Neural crest cell (in vitro differentiated cells): ENCODE measurements around the gene ADAMTS7. TPM values are rescaled to one million over a fixed set of nuclear protein-coding genes. Genes with fewer than 3 reads are reported as not detected.
A peak's percentile ranks its signal among the peaks of the same experiment; 100 is the strongest.
"Not testable (repeated sequence)": the region's sequence is repeated elsewhere in the genome, so short reads cannot be mapped to it uniquely, and the experiment has no call there.

Experiments
- DNase-seq: peaks from one replicate; pipeline ENCODE4 v3.0.0; 2021; ENCODE audit warnings: low read depth, mixed read lengths, low spot score
- H3K27ac Mint-ChIP-seq: one replicate; pipeline ENCODE4 v1.8.0; 2021; ENCODE audit warnings: mild to moderate bottlenecking, mixed read lengths; ENCODE audit not compliant: unreplicated experiment
- H3K27me3 Mint-ChIP-seq: 2 replicates; pipeline ENCODE4 v1.8.0; 2021; ENCODE audit warnings: low read depth, mild to moderate bottlenecking, mixed read lengths
- H3K36me3 Mint-ChIP-seq: 2 replicates; pipeline ENCODE4 v1.8.0; 2021; ENCODE audit warnings: low read depth, mild to moderate bottlenecking, mixed read lengths
- H3K4me1 Mint-ChIP-seq: 2 replicates; pipeline ENCODE4 v1.8.0; 2021; ENCODE audit warnings: mixed read lengths
- H3K4me3 Mint-ChIP-seq: one replicate; pipeline ENCODE4 v1.8.0; 2021; ENCODE audit warnings: mild to moderate bottlenecking, mixed read lengths
- H3K9me3 Mint-ChIP-seq: 2 replicates; pipeline ENCODE4 v1.8.0; 2021; ENCODE audit warnings: mixed read lengths
- total RNA-seq: library from RNA; stranded (reverse); gene quantifications from 2 replicates; pipeline ENCODE4 v1.2.1, GENCODE V29; 2021
- TF ChIP-seq, protein P1 (sequence below): fragments of 200-600 bp; sonication (generic); conservative IDR thresholded peaks from 2 replicates; pipeline ENCODE4 v1.5.0; 2021; ENCODE audit warnings: antibody characterized with exemption, mild to moderate bottlenecking

ADAMTS7 gene
- total RNA-seq, 1 donor from 2014 or later, result 68.2 TPM

DNA sequence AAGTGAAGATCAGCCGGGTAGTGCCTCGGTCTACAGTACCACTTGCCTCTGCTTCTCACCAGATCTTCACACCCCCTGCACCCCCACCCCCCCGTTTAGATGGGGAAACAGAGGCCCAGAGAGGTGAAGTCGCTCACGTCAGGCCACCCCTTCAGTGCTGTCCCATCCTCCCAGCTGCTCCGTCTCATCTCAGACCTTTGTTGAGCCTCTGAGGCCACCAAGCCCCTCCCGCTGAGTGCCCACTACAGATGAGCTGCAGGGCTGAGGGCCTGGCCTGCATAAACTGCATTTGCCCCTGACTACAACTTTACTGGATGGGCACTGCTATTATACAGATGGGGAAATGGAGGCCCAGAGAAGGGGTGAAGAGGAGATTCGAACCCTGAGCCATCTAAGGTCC, 35.8 kb downstream of the ADAMTS7 start:
- Mint-ChIP-seq H3K36me3 (no peaks in the 10 kb centered on the region), H3K27ac (no peak overlapping the region), H3K9me3 (no peaks in the 10 kb centered on the region), H3K4me1 (no peaks in the 10 kb centered on the region), H3K27me3 (no peaks in the 10 kb centered on the region), H3K4me3 (no peak overlapping the region)
- TF ChIP-seq, protein P1, sequence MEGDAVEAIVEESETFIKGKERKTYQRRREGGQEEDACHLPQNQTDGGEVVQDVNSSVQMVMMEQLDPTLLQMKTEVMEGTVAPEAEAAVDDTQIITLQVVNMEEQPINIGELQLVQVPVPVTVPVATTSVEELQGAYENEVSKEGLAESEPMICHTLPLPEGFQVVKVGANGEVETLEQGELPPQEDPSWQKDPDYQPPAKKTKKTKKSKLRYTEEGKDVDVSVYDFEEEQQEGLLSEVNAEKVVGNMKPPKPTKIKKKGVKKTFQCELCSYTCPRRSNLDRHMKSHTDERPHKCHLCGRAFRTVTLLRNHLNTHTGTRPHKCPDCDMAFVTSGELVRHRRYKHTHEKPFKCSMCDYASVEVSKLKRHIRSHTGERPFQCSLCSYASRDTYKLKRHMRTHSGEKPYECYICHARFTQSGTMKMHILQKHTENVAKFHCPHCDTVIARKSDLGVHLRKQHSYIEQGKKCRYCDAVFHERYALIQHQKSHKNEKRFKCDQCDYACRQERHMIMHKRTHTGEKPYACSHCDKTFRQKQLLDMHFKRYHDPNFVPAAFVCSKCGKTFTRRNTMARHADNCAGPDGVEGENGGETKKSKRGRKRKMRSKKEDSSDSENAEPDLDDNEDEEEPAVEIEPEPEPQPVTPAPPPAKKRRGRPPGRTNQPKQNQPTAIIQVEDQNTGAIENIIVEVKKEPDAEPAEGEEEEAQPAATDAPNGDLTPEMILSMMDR, result no peak
- DNase-seq, result no peak

DNA sequence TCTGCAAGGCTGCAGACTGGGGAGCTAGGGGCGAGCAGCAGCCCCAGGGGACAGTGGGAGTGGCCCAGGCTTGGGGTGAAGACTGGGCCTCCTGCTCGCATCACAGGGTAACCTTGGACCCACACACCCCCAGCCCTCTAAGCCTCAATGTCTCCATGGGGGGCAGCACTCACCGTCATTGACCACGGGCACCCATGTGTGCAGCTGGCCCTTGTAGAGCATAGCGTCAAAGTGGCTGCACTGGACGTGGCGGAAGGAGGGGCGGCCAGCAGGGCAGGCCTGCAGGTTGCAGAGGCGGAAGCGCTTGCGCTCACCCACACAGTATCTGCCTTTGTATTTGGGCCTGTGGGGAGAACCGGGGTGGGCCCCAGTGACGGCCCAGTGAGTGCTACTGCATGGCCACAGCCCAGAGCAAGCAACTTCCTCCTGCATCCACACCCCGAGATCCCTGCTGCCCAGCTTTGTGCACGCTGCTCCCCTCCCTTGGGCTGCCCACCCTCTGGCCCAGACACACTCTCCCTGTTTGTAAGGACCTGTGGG, 36.7 kb downstream of the ADAMTS7 start:
- not testable (repeated sequence) for DNase-seq, H3K36me3 Mint-ChIP-seq, H3K27ac Mint-ChIP-seq, H3K9me3 Mint-ChIP-seq, H3K27me3 Mint-ChIP-seq, H3K4me3 Mint-ChIP-seq, H3K4me1 Mint-ChIP-seq

DNA sequence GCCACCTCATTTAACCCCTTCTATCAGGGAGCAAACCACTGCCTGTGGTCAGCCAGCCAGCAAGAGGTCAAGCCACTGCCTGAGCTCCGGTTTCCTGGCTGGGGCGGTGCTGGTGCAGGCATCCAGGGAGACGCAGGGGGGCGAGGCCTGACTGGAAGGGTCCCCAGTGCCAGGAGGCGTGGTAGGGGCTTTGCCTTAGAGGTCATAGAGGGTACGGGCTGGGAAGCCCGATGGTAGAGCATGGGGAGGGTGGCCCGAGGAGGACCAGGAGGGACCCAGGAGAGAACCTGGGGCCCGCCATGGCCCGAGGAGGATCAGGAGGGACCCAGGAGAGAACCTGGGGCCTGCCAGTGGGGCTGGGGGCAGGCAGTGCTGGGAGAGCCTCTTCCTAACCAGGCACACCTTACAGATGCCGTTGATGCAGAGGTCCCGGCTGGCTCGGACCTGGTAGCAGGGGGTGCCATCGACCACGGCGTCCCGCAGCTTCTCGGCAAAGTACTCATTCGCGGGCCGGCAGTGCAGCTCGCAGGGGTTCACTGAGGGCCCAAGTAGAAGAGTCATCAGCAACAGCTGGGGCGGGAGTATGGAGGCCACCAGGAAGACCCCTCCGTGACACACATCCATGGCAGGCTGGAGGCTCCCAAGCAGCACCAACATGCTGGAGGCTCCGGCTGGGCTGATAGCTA, 37.4 kb downstream of the ADAMTS7 start:
- not testable (repeated sequence) for H3K4me1 Mint-ChIP-seq, H3K27ac Mint-ChIP-seq, H3K36me3 Mint-ChIP-seq, H3K9me3 Mint-ChIP-seq, H3K4me3 Mint-ChIP-seq, H3K27me3 Mint-ChIP-seq, DNase-seq

DNA sequence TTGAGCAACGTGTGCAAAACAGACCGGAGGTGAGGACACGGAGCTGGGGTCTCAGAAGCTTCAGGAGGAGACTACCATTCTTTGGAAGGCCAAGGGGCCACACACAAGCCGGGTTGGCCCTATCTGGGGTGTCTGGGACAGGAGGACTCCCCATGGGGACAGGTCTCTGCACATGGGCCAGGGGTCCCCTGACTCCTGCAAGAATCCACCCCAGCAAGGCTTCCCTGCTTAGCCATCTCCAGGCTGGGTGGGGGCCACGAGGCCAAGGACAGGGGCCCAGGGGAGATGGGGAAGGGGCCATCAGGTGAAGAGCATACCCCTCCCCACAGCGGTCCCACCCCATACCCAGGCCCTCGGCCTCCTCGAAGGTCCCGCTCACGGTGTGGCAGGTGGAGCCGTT, 38.5 kb downstream of the ADAMTS7 start:
- no peaks in the 10 kb centered on the region for H3K9me3 Mint-ChIP-seq
- H3K4me3 Mint-ChIP-seq, result no peak overlapping the region
- H3K27me3 Mint-ChIP-seq, result no peaks in the 10 kb centered on the region
- H3K4me1 Mint-ChIP-seq, result peaks cover 7% of the 10 kb centered on the region
- no peak for DNase-seq
- TF ChIP-seq, protein P1, result no peak
- no peaks in the 10 kb centered on the region for H3K36me3 Mint-ChIP-seq
- no peak overlapping the region for H3K27ac Mint-ChIP-seq

DNA sequence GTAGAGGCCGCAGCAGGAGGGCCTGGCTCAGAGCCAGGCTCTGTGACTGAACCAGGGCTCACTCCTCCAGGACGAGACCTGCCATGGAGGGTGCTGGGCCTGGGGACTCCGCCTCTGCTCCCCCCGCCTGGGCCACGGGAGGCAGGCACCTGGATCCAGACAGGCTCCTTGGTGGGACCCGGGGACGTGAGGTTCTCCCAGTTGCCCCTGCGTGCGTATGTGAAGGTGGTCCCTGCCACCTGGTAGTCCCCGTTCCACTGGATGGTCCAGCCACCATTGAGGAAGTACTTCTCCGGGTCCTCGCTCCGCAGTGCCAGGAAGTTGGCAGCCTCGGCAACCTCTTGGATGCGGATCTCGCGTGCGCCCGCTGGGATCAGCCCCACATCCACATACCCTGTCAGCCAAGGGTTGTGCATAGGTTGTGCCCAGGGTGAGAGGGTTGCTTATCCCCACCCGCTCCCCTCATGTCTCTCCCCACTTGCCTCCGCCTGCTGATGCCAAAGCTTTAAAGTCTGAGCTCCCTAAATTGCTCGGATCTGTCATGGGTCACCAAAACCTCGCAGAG, 39.7 kb downstream of the ADAMTS7 start:
- H3K27ac Mint-ChIP-seq, H3K27me3 Mint-ChIP-seq, H3K36me3 Mint-ChIP-seq, H3K4me3 Mint-ChIP-seq, DNase-seq, H3K9me3 Mint-ChIP-seq, H3K4me1 Mint-ChIP-seq: not testable (repeated sequence)

DNA sequence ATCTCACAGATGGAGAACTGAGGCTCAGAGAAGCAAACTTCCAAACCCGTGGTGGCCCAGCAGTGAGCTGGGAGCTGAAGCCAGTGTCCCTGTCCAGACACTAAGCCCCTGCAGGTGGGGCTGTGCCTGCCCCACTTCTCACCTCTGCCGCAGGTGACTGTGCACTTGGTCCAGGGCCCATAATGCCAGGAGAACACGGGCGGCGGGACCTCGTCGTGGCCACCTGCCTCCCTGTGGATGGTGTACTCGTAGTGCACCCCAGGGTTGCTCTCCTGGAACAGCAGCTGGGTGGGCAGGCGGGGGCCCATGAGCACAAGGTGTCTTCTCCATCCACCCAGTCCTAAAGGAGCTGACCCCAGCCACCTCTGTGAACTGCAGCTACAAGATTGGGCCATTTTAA, 40.2 kb downstream of the ADAMTS7 start:
- DNase-seq, H3K4me1 Mint-ChIP-seq, H3K27ac Mint-ChIP-seq, H3K4me3 Mint-ChIP-seq, H3K36me3 Mint-ChIP-seq, H3K27me3 Mint-ChIP-seq, H3K9me3 Mint-ChIP-seq: not testable (repeated sequence)

DNA sequence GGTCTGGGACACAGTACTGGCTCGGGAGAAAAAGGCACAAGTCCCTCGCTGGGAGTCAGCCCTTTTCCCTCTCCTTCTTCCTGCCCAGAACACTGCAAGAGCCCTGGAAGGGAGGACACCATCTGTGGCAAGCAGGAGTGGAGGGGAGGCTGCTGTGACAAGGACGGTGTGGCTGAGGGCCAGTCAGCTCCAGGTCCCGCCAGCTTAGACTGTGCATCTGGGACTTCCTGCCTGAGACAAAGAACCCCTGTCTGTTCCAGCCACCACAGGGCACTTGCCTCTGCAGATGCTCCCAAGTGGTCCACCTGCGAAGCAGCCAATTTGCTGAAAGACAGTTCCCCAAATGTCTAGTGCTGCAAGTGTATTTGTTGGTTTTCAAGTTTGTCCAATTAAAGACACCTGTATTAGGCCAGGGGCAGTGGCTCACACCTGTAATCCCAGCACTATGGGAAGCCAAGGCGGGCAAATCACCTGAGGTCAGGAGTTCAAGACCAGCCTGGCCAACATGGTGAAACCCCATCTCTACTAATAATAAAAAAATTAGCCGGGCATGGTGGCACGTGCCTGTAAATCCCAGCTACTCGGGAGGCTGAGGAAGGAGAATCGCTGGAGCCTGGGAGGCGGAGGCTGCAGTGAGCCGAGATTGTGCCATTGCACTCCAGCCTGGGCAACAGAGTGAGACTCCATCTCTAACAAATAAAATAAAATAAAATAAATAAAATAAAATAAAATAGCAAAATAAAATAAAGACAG, 41.6 kb downstream of the ADAMTS7 start:
- not testable (repeated sequence) for H3K9me3 Mint-ChIP-seq, H3K27me3 Mint-ChIP-seq, H3K36me3 Mint-ChIP-seq, DNase-seq, H3K4me3 Mint-ChIP-seq, H3K4me1 Mint-ChIP-seq
- peak overlapping the region; percentile 84 for H3K27ac Mint-ChIP-seq
